Liver (tissue), 9 donors: ENCODE data around the gene FGF1. TPM values are rescaled to one million over a fixed set of nuclear protein-coding genes. Genes with fewer than 3 reads are reported as not detected.

Experiments used
- DNase-seq: peaks from one replicate; pipeline ENCODE4 v3.0.0-alpha.2; 2017; ENCODE audit warnings: low spot score
- H3K27ac ChIP-seq, 2 donors: one replicate each; pipeline ENCODE4 v1.7.0; 2013; ENCODE audit warnings: inconsistent platforms in 2 of 2, low read length in 2 of 2, control low read depth in 1 of 2, low read depth in 1 of 2, mild to moderate bottlenecking in 1 of 2
- H3K27me3 ChIP-seq, 4 donors: one replicate each; pipeline versions ENCODE4 v1.6.1 to v1.7.0; 2013; ENCODE audit warnings: low read length in 3 of 4, inconsistent platforms in 1 of 4, mild to moderate bottlenecking in 1 of 4, moderate library complexity in 1 of 4; ENCODE audit not compliant: control insufficient read depth in 4 of 4, insufficient read depth in 4 of 4
- H3K36me3 ChIP-seq, 4 donors: one replicate each; pipeline versions ENCODE4 v1.6.1 to v1.7.0; 2013; ENCODE audit warnings: low read length in 3 of 4, mild to moderate bottlenecking in 3 of 4, low read depth in 1 of 4, moderate library complexity in 1 of 4; ENCODE audit not compliant: control insufficient read depth in 4 of 4, insufficient read depth in 3 of 4
- H3K4me1 ChIP-seq, 4 donors: one replicate each; pipeline versions ENCODE4 v1.6.1 to v1.7.0; 2013; ENCODE audit warnings: low read length in 3 of 4, mild to moderate bottlenecking in 3 of 4, moderate library complexity in 1 of 4; ENCODE audit not compliant: control insufficient read depth in 4 of 4, insufficient read depth in 4 of 4
- H3K4me3 ChIP-seq, 3 donors: one replicate each; pipeline versions ENCODE4 v1.6.1 to v1.7.0; 2013; ENCODE audit warnings: low read length in 3 of 3, control low read depth in 1 of 3, low read depth in 1 of 3, mild to moderate bottlenecking in 1 of 3
- H3K9ac ChIP-seq, 2 donors: one replicate each; pipeline ENCODE4 v1.7.0; 2013; ENCODE audit warnings: low read length in 2 of 2, mild to moderate bottlenecking in 2 of 2, moderate library complexity in 2 of 2, control low read depth in 1 of 2, low read depth in 1 of 2
- H3K9me3 ChIP-seq, 4 donors: one replicate each; pipeline versions ENCODE4 v1.6.1 to v1.7.0; 2013; ENCODE audit warnings: low read length in 3 of 4; ENCODE audit not compliant: control insufficient read depth in 4 of 4
- FOXA2 ChIP-seq: IDR thresholded peaks from 2 replicates; pipeline ENCODE4 v1.6.1; 2016; ENCODE audit warnings: antibody characterized with exemption
- HNF4G ChIP-seq: IDR thresholded peaks from 2 replicates; pipeline ENCODE4 v1.6.1; 2016; ENCODE audit warnings: antibody characterized with exemption
- JUND ChIP-seq, 2 donors: IDR thresholded peaks; 2 replicates each; pipeline ENCODE4 v1.6.1; 2016; ENCODE audit warnings: antibody characterized with exemption in 2 of 2
- RAD21 ChIP-seq, 2 donors: IDR thresholded peaks; 2 replicates each; pipeline ENCODE4 v1.6.1; 2016; ENCODE audit warnings: antibody characterized with exemption in 2 of 2, mild to moderate bottlenecking in 2 of 2
- RXRA ChIP-seq, 2 donors: IDR thresholded peaks; 2 replicates each; pipeline ENCODE4 v1.6.1; 2017 to 2018; ENCODE audit warnings: antibody characterized with exemption in 2 of 2, mild to moderate bottlenecking in 1 of 2
- TAF1 ChIP-seq: conservative IDR thresholded peaks from 2 replicates; pipeline ENCODE4 v1.6.1; 2016; ENCODE audit warnings: antibody characterized with exemption, mild to moderate bottlenecking
- YY1 ChIP-seq: IDR thresholded peaks from 2 replicates; pipeline ENCODE4 v1.6.1; 2016; ENCODE audit warnings: antibody characterized with exemption, mild to moderate bottlenecking
- WGBS: extraction: QIAGEN DNeasy Blood & Tissue Kit; methylation state at CpG from one replicate; pipeline ENCODE4 v1.1.7; 2013; 5-methylcytosine and 5-hydroxymethylcytosine counted together
- polyA plus RNA-seq, 2 donors: library from polyadenylated mRNA; stranded (reverse) in 1 of 2; unstranded in 1 of 2; fragments of 200-250 nt in 1 of 2; fragments of >200 nt in 1 of 2; fragmentation: Nextera tagmentation in 1 of 2; extraction: Ambion mirVana in 1 of 2; gene quantifications; one replicate each; pipeline versions ENCODE4 v1.2.1 to v1.2.3, GENCODE V29; 2013 to 2015
- total RNA-seq, 2 donors: library from RNA; depleted of rRNA; stranded (reverse); fragments of >200 nt; gene quantifications; one replicate each; pipeline ENCODE4 v1.2.3, GENCODE V29; 2014
- TF ChIP-seq, protein P1 (sequence below): IDR thresholded peaks from 2 replicates; pipeline ENCODE4 v1.6.1; 2016; ENCODE audit warnings: antibody characterized with exemption
- TF ChIP-seq, protein P2 (sequence below): IDR thresholded peaks from 2 replicates; pipeline ENCODE4 v1.6.1; 2016; ENCODE audit warnings: antibody characterized with exemption
- TF ChIP-seq, protein P3 (sequence below): fragments of 150-350 bp; IDR thresholded peaks from 2 replicates; pipeline ENCODE4 v1.5.1; 2017; ENCODE audit warnings: improper control_type of control experiment, low read depth, low read length; ENCODE audit not compliant: missing input control
- TF ChIP-seq, protein P4 (sequence below): IDR thresholded peaks from 2 replicates; pipeline ENCODE4 v1.6.1; 2016; ENCODE audit warnings: antibody characterized with exemption, mild to moderate bottlenecking
- donor health status: healthy.
- donor health status: healthy.
- donor health status: healthy.
- donor health status: healthy.
- donor health status: healthy.

Gene FGF1
- total and polyA plus RNA-seq, 4 donors = 0.05 to 0.25 (median 0.16) TPM

DNA sequence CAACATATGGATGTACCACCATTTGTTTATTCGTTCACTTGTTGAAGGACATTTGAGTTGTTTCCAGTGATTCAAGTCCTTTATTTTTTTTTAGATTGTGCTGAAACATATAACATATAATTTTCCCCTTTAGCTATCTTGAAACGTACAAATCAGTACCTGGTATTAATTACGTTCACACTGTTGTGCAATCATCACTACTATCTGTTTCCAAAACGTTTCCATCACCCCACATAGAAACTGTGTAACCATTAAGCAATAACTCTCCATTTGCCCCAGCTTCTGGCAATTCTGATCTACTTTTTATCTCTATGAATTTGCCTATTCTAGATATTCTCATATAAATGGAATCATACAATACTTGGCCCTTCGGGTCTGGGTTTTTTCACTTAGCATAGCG is 116.0 kb downstream of the FGF1 start:
- no peaks in the 10 kb centered on the region for H3K4me1 ChIP-seq
- no peaks in the 10 kb centered on the region for H3K27me3 ChIP-seq
- TF ChIP-seq, protein P1, sequence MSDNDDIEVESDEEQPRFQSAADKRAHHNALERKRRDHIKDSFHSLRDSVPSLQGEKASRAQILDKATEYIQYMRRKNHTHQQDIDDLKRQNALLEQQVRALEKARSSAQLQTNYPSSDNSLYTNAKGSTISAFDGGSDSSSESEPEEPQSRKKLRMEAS = no peak
- TF ChIP-seq FOXA2 (no peak), RXRA (IDR thresholded peaks at IDR 0.05) (no peak), RAD21 (IDR thresholded peaks at IDR 0.05) (no peak), TAF1 (no peak), YY1 (no peak), HNF4G (no peak), JUND (IDR thresholded peaks at IDR 0.05) (no peak)
- TF ChIP-seq, protein P2, sequence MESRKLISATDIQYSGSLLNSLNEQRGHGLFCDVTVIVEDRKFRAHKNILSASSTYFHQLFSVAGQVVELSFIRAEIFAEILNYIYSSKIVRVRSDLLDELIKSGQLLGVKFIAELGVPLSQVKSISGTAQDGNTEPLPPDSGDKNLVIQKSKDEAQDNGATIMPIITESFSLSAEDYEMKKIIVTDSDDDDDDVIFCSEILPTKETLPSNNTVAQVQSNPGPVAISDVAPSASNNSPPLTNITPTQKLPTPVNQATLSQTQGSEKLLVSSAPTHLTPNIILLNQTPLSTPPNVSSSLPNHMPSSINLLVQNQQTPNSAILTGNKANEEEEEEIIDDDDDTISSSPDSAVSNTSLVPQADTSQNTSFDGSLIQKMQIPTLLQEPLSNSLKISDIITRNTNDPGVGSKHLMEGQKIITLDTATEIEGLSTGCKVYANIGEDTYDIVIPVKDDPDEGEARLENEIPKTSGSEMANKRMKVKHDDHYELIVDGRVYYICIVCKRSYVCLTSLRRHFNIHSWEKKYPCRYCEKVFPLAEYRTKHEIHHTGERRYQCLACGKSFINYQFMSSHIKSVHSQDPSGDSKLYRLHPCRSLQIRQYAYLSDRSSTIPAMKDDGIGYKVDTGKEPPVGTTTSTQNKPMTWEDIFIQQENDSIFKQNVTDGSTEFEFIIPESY = no peak
- TF ChIP-seq, protein P3, sequence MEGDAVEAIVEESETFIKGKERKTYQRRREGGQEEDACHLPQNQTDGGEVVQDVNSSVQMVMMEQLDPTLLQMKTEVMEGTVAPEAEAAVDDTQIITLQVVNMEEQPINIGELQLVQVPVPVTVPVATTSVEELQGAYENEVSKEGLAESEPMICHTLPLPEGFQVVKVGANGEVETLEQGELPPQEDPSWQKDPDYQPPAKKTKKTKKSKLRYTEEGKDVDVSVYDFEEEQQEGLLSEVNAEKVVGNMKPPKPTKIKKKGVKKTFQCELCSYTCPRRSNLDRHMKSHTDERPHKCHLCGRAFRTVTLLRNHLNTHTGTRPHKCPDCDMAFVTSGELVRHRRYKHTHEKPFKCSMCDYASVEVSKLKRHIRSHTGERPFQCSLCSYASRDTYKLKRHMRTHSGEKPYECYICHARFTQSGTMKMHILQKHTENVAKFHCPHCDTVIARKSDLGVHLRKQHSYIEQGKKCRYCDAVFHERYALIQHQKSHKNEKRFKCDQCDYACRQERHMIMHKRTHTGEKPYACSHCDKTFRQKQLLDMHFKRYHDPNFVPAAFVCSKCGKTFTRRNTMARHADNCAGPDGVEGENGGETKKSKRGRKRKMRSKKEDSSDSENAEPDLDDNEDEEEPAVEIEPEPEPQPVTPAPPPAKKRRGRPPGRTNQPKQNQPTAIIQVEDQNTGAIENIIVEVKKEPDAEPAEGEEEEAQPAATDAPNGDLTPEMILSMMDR = no peak
- TF ChIP-seq, protein P4, sequence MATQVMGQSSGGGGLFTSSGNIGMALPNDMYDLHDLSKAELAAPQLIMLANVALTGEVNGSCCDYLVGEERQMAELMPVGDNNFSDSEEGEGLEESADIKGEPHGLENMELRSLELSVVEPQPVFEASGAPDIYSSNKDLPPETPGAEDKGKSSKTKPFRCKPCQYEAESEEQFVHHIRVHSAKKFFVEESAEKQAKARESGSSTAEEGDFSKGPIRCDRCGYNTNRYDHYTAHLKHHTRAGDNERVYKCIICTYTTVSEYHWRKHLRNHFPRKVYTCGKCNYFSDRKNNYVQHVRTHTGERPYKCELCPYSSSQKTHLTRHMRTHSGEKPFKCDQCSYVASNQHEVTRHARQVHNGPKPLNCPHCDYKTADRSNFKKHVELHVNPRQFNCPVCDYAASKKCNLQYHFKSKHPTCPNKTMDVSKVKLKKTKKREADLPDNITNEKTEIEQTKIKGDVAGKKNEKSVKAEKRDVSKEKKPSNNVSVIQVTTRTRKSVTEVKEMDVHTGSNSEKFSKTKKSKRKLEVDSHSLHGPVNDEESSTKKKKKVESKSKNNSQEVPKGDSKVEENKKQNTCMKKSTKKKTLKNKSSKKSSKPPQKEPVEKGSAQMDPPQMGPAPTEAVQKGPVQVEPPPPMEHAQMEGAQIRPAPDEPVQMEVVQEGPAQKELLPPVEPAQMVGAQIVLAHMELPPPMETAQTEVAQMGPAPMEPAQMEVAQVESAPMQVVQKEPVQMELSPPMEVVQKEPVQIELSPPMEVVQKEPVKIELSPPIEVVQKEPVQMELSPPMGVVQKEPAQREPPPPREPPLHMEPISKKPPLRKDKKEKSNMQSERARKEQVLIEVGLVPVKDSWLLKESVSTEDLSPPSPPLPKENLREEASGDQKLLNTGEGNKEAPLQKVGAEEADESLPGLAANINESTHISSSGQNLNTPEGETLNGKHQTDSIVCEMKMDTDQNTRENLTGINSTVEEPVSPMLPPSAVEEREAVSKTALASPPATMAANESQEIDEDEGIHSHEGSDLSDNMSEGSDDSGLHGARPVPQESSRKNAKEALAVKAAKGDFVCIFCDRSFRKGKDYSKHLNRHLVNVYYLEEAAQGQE = no peak
- no peaks in the 10 kb centered on the region for H3K9me3 ChIP-seq
- H3K36me3 ChIP-seq = no peaks in the 10 kb centered on the region
- no peak for DNase-seq
- H3K9ac ChIP-seq = no peak overlapping the region
- WGBS = 71% methylated on average over 6 of the region's 6 CpGs
- no peak overlapping the region for H3K4me3 ChIP-seq
- H3K27ac ChIP-seq = no peak overlapping the region

DNA sequence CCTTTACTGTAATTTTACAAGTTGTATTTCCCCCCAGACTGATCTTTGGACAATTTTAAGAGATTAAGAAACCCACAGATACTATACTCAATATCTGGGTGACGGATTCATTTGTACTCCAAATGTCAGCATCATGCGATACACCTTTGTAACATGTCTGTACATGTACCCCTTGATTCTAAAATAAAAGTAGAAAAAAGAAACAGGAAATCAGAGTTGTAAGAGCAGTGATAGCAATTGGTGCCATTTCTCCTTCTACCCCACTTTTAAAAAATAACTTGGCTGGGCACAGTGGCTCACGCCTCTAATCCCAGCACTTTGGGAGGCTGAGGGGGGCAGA is 116.9 kb downstream of the FGF1 start:
- Histone ChIP-seq H3K27ac (no peak overlapping the region), H3K9ac (no peak overlapping the region), H3K36me3 (no peaks in the 10 kb centered on the region), H3K9me3 (no peaks in the 10 kb centered on the region), H3K4me3 (no peak overlapping the region), H3K27me3 (no peaks in the 10 kb centered on the region), H3K4me1 (no peaks in the 10 kb centered on the region)
- DNase-seq = no peak
- TF ChIP-seq RXRA (IDR thresholded peaks at IDR 0.05) (no peak), RAD21 (IDR thresholded peaks at IDR 0.05) (no peak)
- WGBS = 98% methylated on average over 3 of the region's 3 CpGs
